Measurements from ENCODE around the gene GARIN5A.
A peak's percentile ranks its signal among the peaks of the same experiment; 100 is the strongest.

The GARIN5A gene

DNA sequence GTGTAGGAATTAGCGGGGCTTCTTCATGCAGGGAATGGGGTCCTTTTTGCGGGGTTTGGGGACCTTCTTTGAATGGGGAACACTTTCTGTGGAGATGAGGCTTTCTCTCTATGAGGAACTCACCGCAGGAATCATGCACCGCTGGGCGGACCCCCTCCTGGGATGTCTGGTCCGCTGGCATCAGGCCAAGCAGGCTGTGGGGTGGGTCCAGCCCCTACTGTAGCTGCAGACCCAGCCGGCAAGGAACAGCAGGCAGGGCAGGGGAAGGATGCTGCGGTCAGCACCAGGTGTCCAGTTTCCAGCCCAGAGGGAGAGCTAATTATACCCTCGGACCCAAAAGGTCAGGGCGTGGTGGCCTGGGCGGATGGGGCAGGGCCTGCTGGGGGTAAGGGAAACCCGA is 42.1 kb downstream of the GARIN5A start:
- DNase-seq (ENCODE audit: low read depth): no peak

DNA sequence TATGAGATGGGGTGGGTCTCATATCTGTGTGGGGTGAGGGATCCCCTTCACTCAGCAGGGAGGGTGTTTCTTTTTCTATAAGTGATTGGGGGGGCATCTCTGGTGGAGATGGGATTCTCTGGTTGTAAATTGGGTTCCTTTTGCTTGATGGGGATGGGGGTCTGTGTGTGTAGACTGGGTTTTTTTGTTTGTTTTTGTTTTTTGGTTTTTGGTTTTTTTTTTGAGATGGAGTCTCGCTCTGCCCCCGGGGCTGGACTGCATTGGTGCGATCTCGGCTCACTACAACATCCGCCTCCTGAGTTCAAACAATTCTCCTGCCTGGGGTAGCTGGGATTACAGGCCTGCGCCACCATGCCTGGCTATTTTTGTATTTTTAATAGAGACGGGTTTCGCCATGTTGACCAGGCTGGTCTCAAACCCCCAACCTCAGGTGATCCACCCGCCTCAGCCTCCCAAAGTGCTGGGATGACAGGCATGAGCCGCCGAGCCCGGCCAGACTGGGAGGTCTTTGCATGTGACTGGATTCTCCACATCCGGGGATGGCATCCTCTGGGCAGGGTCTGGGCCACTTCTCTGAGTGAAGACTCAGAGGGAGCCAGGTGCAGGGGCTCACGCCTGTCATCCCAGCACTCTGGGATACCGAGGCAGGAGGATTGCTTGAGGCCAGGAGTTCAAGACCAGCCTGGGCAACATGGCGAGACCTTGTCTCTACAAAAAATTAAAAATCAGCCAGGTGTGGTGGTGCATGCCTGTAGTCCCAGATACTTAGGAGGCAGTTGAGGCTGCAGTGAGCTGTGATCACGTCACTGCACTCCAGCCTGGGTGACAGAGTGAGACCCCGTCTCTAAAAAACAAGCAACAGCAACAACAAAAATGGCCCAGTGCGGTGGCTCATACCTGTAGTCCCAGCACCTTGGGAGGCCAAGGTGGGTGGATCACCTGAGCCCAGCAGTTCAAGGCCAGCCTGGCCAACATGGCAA is 43.2 kb downstream of the GARIN5A start:
- DNase-seq (ENCODE audit: low read depth): no peak

DNA sequence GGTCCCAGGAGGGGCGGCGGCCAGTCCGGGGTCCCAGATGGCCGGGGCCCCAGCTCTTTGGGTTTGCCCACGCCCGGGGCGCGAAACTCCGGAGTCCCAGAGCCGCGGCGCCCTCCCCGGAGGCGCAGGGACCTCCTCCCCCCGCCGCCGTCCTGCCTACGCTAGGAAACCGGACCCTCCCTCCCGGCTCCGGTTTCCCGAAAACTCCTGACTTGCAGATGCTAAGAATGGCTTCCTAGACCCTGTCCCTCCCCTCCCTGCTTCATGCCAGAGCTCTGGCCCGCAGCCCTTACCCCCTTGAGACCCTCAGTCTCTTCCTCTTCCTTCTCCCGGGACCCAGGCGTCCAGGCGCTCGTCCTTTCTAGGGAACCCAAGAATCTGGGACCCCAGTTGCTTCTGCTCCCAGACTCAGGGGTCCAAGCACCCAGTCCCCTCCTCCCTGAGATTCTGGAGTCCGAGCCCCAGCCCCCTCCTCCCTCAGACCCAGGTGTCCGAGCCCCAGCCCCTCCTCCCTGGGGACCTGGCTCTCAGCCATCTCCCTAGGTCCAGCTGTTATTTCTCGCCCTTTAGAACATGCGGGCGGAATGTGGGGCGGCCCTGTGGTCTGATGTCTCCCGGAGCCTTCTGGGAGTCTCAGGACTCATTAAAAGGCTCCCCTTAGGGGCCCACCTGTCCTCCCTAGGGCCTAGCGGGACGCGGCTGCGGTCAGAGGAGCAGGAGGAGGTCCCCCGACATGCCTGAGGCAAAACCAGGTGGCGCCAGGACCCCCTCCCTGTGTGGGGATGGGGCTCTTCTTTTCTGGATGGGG is 44.2 kb downstream of the GARIN5A start, which contains the start of gene MYBPC2:
Gene MYBPC2 (plus strand): TSS at position 672 of the 808 bp plus-strand sequence. CDS start 62 bp downstream, at position 734.
- DNase-seq (ENCODE audit: low read depth): no peak

DNA sequence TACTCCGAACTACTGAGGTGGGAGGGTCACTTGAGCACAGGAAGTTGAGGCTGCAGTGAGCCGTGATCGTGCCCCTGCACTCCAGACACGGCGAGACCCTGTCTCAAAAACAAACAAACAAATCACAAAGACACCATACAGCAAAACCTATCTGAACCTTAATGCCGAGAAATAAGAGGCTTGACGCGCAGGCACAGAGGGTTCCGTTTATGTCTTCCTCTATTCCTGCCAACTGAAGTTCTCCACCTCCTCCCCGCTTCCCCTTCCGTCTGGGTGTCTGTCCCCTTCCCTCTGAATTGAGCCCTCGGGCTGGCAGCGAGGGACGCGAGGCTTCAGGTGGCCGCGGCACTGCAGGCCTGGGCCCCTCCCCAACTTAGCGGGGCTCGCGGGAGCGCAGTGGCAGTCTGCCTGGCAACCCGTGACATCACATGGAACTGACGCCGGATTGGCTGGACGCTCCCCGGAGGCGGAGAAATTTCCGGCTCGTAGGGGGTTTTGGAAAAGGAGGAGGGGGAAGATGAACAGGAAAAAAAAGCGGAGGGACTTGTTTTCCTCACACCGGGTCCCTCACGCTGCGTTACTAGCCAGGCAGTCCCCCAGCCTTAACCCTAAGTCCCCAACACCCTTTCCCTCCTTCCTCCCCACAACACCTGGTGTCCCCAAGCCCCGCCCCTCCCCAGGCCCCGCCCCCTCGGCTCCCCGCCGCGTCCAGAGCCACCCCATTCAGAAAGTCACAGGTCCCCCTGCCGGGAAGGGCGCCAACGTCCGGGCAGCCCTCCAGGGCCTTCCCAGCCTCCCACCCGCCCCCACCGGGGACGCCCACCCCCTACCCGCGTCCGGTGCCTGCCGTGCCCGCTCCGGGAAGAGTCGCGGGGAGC is 45.1 kb downstream of the GARIN5A start:
- no peak for DNase-seq (ENCODE audit: low read depth)

DNA sequence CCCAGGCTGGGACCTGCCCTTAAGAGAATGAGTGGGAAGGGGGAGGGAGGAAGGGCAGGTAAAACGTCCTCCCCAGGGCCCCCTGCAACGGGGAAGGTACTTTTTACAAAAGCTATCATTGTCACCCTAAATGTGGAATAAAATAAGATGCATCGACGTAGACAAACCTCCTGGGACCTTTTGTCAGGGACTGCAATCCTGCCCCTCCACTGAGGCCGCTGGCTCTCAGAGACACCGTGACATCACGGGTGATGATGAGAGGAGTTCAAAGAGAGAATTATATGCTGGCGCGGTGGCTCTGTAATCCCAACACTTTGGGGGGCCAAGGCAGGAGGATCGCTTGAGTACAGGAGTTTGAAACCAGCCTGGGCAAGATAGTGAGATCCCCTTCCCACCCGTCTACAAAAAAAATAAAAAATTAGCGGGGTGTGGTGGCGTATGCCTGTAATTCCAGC is 45.7 kb downstream of the GARIN5A start:
- no peak for DNase-seq (ENCODE audit: low read depth)

DNA sequence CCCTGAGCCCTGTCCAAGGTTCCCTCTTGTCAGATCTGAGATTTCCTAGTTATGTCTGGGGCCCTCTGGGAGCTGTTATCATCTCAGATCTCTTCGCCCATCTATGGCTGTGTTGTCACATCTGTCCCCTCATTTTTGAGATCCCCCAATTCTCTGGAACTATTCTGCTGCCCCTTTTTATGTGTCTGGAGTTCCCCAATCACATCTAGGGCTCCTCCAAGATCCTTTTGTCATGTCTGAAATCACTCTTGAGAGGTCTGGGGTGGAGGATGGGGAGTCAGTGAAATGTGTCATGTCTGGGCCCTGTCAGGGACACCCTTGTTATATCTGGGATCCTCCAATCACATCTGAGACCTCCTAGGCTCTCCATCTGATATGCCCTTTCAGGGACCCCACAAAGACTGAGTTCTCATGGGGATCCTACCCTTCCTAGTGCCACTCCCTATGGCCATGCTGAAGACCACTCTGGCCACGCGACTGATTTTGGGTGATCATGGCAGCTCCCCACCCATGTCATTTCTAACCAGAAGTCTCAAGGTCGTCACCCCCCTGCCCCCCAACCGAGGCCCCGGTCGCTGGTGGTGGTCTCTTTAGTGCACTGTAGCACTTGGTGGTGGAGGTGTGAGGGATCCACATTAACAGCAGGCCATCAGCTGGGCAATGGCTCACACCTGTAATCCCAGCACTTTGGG is 47.7 kb downstream of the GARIN5A start:
- DNase-seq (ENCODE audit: low read depth): no peak

DNA sequence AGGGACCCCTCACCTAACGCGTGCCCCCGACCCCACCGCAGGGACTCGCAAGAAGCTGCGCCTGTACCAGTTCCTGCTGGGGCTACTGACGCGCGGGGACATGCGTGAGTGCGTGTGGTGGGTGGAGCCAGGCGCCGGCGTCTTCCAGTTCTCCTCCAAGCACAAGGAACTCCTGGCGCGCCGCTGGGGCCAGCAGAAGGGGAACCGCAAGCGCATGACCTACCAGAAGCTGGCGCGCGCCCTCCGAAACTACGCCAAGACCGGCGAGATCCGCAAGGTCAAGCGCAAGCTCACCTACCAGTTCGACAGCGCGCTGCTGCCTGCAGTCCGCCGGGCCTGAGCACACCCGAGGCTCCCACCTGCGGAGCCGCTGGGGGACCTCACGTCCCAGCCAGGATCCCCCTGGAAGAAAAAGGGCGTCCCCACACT is 48.6 kb downstream of the GARIN5A start:
- DNase-seq (ENCODE audit: low read depth): peak; percentile 18

DNA sequence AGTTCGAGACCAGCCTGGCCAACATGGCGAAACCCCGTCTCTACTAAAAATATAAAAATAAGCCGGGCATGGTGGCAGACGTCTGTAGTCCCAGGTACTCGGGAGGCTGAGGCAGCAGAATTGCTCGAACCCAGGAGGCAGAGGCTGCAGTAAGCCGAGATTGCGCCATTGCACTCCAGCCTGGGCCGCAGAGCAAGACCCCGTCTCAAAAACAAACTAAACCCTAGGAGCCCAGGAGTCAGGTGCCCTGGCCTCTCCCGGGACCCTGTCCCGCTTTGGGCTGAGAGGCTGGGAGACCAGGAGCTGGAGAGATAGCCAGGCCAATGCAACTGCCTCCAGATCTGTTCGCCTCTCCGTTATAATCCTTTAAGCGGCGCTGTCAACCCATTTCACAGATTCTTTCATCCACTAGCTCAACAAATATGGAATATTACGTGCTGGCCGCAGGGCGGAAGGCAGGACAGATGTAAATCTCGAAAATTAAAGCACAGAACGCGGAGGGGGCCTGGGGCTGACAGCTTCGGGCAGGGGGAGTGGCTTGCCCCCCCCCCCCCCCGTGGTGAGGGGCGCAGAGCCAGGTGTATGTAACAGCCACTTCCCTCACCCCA is 49.2 kb downstream of the GARIN5A start:
- DNase-seq (ENCODE audit: low read depth): no peak

DNA sequence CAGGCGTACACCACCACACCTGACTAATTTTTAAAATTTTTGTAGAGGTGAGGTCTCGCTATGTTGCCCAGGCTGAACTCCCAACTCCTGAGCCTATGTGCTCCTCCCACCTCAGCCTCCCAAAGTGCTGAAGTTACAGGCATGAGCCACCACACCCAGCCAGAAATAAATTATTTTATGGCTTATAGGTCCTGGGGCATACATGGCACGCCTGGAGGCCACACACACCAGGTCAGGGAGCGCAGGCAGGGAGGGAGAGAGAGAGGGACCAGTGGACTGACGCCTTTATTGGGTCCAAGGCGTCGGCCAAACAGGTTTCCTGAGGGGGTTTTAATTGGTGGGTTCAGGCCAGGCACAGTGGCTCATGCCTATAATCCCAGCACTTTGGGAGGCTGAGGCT is 51.1 kb downstream of the GARIN5A start:
- DNase-seq (ENCODE audit: low read depth): no peak

DNA sequence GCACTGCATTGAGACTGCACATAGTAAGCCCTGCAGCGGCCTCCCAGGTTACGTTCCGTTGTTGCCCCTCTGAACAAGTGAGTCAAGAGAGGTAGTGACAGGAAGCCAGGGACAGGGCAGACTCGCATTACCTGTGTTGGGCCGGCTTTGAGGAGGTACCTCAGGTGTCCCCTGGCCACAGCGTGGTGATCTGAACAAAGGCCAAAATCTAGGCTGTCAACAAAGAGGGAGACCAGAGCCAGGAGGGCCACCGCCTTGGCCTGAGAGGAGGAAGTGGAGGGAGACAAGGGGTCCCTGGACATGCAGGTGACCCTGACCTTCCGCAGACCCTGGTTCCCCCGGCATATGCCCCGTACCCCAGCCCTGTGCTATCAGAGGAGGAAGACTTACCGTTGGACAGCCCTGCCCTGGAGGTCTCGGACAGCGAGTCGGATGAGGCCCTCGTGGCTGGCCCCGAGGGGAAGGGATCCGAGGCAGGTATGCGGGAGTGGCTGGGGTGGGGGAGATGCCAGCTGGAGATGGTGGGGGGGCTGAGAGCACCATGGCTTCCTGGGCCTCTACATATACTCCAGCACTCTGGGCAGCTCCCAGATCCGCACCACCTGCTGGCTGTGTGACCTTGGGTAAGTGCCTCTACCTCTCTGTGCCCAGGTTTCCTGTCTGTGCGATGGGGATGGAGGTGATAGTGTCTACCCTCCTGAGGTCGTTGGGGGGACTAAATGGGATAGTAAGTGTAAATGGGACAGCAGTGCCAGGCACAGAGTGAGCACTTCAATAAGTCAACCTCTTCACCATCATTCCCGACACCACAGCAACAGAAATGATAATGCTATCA is 53.2 kb downstream of the GARIN5A start:
- DNase-seq (ENCODE audit: low read depth): no peak

DNA sequence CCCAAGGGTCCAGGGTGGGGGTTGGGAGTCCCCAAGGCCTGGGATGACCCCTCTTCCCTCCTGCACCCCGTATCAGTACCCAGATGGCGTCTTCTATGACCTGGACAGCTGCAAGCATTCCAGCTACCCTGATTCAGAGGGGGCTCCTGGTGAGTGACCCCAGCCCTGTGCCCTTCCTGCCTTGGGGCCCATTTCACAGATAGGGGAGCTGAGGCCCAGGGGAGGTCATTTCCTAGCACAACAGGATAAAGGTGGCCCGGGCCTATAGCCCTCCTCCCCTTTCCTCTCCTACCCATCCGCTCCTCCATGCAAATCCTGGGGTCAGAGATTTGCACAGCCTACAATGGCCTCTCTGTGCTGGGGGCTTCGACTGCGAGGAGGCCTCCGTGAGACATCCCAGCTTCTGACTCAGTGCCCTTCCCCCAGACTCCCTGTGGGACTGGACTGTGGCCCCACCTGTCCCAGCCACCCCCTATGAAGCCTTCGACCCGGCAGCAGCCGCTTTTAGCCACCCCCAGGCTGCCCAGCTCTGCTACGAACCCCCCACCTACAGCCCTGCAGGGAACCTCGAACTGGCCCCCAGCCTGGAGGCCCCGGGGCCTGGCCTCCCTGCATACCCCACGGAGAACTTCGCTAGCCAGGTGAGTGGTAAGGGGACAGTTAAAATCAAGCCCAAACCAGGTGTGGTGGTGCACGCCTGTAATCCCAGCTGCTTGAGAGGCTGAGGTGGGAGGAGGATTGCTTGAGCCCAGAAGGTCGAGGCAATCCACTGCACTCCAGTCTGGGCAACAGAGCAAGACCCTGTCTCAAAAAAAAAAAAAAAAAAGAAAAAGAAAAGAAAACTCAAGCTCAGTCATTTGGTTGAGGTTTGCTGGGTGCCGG is 54.0 kb downstream of the GARIN5A start:
- no peak for DNase-seq (ENCODE audit: low read depth)

DNA sequence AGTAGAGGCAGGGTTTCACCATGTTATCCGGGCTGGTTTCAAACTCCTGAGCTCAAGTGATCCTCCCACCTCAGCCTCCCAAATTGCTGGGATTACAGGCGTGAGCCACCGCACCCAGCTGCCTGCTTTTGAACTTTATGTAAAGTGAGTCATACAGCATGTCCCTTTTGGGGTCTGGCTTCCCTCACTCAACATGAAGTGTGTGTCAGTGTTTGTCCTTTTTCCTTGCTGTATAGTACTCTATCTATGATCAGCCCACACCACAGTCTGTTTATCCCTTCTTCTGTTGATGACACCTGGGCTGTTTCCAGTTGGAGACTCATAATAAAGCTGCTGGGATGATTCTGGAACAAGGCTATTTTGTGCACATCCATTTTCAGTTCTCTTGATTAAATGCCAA is 55.8 kb downstream of the GARIN5A start:
- no peak for DNase-seq (ENCODE audit: low read depth)

DNA sequence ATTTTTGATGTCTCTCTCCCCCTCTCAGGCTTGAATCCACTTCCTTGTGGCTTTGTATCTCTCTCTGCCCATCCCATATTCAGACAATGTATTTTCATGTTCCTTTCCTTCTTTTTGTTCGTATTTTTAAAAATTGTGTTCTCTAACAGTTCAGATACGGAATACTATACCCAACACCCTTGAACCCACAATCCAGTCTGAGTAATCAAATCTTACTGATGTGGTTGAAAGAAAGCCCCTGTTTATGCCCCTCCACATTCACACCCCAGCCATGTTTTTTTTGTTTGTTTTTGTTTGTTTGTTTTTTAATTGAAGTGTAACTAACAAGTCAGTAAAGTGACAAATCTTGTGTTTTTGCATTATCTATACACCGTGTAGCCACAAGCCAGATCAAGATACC is 56.5 kb downstream of the GARIN5A start:
- no peak for DNase-seq (ENCODE audit: low read depth)

DNA sequence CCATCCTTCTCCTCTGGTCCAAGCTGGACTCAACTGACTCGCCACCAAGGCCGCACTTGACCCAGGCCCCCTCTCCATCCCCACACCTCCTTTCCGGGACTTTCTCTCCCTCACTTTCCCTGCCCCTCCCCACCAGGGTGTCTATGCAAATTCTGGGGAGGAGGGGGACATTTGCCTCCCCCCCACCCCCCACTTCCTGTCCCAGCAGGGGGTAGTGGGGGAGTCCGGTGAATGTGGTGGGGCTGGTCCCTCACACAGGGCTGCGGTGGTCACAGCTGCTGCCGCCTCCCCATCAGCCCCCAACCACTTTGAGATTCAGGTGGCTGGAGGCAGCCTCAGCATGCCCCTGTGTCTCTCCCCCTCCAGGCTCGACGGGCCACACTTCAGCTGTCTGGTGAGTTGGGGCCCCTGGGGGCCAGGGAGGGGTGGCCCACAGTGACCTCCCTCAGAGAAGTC is 57.0 kb downstream of the GARIN5A start:
- DNase-seq (ENCODE audit: low read depth): no peak

DNA sequence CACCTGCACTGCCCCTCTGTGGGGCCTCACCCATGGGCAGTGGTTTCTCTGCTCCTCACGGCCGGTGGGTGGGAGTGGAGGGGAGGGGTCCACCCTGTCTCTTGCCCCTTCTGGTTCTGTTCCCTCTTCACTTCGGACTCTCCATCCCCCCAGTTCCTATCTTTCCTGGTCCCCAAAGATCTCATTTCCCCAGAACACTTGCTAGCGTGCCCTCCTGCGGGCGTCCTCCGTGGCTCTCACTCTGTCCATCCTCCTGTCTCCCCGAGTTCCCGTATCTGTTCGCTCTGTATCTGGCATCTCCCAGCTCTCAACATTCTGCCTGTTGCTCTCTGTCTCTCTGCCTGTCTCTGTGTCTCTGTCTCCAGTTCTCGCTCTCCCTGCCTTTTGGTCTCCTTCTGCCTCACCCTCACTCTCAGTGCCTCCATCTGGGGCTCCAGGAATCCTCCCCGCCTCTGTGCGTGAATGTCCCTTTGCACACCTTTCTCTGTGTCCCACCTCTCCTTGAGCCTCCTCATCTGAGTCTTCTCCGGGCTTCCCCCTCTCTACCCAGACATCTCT is 57.5 kb downstream of the GARIN5A start:
- DNase-seq (ENCODE audit: low read depth): no peak

DNA sequence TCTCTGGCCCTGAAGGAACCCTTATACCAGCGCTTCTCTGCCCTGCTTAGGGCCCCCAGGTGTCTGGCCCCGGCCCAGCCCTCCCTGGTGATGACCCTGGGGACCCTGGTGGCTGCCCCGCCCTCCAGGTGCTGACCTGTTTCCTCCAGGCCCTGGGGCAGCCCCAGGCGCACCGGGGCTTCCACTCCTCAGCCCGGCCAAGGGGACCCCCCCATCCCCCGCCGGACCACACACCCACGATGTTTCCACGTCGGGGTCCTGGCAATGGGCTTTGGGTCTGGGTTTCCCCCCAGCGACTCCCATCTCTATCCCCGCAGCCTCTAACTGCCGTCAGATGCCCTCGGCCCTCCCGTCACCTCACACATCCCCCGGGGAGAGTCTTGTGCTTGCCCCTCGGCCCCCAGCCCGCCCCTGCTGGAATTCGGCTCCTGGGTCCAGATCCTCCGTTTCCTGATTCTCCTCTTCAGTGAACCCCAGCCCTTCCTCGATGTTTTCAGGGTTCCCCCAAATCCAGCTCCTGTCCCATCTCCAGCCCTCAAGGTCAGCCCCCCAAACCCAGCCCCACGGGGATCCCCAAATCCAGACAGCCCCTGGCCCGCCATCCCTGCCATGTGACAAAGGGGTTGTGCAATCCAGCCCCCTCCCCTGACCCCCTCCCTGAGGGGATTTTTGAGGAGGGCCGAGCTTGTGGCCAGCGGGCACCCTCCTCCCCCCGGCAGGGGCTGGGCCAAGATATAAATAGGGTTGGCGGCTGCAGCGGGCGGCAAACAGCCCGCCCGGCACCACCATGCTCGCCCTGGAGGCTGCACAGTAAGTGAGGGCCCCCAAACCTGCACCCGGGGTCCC is 58.2 kb downstream of the GARIN5A start, which contains the start of gene SPIB:
Gene SPIB (plus strand): TSS at position 763 of the 846 bp plus-strand sequence. CDS start 25 bp downstream, at position 788.
- DNase-seq (ENCODE audit: low read depth): no peak

Measured in GM04503 (cell line).